D341Med (cell line): ENCODE results near the gene ATAD3A.
"Not testable (repeated sequence)": the region's sequence is repeated elsewhere in the genome, so short reads cannot be mapped to it uniquely, and the experiment has no call there.

Experiments used
- DNase-seq: peaks from one replicate; pipeline ENCODE4 v3.0.0; 2012; ENCODE audit warnings: low spot score

Gene ATAD3A

DNA sequence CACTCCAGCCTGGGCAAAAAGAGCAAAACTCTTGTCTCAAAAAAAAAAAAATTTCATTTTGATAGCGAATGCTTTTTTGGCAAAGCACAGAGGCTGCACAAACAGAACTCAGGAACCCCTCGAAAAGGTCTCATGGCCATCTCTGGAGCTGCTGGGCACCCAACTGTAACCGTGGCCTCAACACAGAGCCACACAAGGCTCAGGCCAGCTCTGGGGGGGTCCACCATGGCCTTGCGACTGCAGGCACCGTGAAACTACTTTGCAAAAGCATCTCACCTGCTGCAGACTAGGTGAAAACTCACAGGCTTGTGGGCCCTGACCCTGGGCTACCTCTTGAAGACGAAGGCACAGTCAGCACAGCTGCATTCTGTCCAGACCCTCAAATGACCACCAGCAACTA lies 44.5 kb downstream of the ATAD3A start:
- DNase-seq, result no peak

GRCh38 chr1:1556961-1557360 lies 45.0 kb downstream of the ATAD3A start:
- DNase-seq, result not testable (repeated sequence)

GRCh38 chr1:1557688-1558087 lies 45.7 kb downstream of the ATAD3A start:
- not testable (repeated sequence) for DNase-seq

DNA sequence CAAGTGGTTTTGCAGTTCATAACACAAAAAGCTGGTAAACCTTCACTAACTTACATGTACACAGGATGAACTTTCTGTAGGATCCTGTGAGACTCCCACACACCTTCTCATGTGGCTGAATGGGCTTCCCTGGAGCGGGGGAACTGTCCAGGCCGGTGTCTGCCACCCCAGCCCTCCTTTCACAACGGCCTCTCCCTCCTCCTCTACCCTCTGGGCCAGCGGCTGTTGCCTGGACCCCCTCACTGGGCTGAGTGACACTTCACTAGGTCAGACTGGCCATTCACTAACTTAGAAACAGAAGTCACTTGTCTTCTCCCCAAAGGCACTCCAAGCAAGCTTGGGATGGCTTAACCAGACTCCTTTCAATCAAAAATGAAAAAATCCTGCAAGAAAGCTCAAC lies 46.6 kb downstream of the ATAD3A start:
- DNase-seq, result no peak

DNA sequence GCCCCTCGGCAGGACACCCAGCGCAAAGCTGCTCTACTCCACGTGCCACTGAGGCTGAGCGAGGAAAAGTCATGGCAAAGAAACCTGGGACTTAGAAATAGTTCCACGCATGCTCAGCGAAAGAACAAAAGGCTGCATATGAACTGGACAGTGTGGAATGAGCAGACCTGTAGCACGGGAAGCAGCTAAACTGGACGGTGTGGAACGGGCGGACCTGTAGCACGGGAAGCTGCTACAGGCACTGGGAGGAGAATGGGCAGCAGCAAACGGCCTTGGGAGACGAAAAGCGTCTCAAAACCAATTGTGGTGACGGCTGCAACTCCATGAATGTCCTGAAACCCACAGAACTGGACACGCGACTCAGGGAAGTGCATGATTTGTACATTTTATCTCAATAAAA lies 47.1 kb downstream of the ATAD3A start:
- no peak for DNase-seq

GRCh38 chr1:1560178-1560577 lies 48.2 kb downstream of the ATAD3A start:
- DNase-seq, result no peak

DNA sequence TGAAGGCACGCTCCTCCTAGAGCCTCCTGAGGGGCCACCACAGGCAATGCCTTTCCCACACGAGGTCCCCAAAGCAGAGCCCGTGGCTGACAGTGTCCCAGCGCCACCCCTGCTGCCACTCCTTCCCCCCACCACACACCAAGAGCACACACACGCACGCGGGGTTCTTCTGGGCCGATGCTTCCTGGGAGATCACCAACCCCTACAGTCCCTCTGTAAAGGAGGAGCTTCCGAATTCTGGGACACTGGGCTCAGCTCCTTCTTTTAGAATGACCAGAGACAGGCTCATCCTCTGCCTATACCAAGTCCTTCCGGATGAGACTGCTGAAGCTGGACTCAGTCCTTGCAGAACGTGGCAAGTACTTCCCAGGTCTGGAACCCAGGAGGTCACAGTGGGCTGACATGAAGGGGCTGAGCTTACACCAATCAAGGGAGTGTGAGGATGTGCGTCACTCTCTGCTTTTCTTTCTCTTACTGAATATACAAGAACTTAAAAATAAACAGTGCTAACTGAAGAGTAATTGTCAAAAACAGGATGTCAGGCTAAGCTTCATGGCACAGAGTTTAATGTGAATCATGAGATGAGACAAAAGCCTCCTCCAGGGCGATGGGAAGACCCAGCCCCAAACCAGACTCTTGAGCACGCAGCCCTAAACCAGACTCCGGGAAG lies 50.0 kb downstream of the ATAD3A start:
- DNase-seq, result no peak

- peak; percentile 84 for DNase-seq
These were observed 50.7 kb downstream of the ATAD3A start for GRCh38 chr1:1562556-1563195.

DNA sequence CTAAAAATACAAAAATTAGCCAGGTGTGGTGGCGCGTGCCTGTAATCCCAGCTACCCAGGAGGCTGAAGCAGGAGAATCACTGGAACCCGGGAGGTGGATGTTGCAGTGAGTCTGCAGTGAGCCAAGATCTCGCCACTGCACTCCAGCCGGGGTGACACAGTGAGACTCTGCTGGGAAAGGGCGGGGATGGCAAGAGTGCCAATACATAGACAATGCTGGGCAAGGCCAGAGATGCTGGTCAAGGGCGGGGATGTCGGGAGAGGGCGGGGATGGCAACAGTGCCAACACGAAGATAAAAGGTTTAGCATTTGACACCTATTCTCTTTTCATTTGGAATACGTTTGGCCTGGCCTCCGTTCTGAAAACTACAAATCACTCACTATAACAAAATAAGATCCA lies 51.7 kb downstream of the ATAD3A start:
- DNase-seq, result no peak

- DNase-seq, result no peak
These were observed 52.3 kb downstream of the ATAD3A start for GRCh38 chr1:1564268-1564667.

GRCh38 chr1:1565340-1565739 lies 53.4 kb downstream of the ATAD3A start:
- no peak for DNase-seq

DNA sequence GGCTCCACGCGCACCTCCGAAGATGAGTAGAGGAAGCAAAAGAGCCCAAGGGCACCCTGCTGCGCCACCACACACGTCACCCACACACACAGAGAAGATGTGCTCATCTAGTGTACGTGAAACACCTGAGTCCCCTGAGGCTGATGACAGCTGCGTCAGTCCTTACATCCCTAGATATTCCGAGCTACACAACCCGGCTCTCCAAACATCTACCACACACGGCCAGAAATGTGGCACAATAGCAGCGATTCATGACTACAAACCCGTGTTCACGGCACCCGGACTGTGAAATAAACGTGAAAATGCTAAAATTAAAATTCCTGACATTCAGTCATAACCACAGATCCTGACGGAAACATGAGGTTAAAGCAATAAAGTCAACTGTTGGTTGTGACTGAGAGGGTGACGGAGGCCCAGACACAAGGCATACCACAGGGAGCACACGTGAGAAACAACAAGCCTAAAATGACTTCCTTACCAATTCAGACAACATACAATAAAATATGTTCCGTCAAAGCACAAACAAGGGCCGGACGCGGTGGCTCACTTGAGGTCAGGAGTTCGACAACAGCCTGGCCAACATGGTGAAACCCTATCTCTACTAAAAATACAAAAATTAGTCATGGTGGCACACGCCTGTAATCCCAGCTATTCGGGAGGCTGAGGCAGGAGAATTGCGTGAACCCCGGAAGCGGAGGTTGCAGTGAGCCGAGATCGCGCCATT lies 55.4 kb downstream of the ATAD3A start:
- DNase-seq, result no peak

- DNase-seq, result no peak
These were observed 55.9 kb downstream of the ATAD3A start for GRCh38 chr1:1567891-1568291.

- no peak for DNase-seq
These were observed 57.4 kb downstream of the ATAD3A start for GRCh38 chr1:1569341-1569740.

- peak; percentile 89 for DNase-seq
These were observed 62.1 kb downstream of the ATAD3A start for GRCh38 chr1:1573843-1574720.

GRCh38 chr1:1574721-1575537 lies 63.0 kb downstream of the ATAD3A start, which contains the start of gene SSU72:
Gene SSU72 (minus strand): TSS chr1:1574863. CDS start chr1:1574557, 306 bp downstream.
- peak; percentile 94 for DNase-seq

GRCh38 chr1:1577367-1578011 lies 65.5 kb downstream of the ATAD3A start:
- no peak for DNase-seq

DNA sequence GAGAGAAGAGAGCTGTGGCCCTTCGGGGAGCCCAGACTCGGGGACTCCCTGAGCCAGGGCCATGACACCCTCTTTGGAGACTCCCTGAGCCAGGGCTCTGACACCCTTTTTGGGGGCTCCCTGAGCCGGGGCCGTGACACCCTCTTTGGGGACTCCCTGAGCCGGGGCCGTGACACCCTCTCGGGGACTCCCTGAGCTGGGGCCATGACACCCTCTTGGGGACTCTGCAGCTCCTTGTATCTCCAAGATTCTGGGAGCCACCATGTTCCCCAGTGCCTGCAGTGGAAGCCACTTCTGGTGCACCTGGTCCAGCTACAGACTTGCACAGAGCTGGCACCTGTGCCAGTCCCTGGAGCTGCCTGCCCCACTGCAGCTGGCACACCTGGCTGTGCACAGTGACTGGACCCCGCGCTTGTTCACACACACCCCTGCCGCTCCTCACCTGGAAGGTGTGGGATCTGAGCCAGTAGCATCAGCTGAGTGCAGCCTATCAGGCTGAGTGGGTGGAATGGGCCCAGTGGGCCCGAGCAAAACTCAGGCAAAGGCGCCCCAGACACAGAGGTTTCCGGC lies 66.5 kb downstream of the ATAD3A start:
- no peak for DNase-seq

GRCh38 chr1:1582585-1583346 lies 70.8 kb downstream of the ATAD3A start:
- no peak for DNase-seq
